ENCODE measurements around the gene SIX3.

DNA sequence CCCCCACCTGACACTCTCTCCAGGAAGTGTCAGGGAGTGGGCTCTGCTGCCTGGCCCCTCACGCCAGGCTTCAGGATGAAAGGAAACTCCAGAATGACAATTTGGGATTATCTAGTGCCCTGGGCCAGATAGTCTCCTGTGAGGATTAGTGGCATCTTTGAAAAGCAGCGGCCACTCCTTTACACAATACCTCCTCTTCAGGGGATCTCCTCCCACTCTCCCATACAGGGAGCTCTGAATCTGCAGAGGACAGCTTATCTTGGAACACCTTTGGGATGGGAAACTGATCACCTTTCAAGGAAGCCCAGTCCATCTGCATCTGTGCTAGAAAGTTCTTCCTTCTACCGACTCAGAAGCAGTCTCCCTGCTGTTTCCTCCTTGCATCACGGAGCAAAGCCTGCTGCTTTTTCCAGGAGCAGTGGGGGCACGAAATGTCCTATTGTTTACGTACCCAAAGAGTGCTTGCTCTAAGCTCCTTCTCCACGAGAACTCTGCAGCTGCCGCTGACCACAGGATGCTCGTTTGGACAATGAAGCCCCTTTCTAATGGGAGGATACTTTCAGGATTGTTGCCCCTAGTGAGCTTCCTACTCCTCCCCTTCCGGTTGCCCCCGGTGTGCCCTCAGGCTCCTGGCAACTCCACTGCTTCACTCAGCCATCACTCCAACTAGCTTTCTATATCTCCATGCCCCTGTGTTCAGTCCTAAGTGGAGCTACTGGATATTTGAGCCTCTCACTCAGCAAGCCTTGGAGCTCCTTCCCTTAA, 31.5 kb downstream of the SIX3 start:
- TF ChIP-seq, protein P1, sequence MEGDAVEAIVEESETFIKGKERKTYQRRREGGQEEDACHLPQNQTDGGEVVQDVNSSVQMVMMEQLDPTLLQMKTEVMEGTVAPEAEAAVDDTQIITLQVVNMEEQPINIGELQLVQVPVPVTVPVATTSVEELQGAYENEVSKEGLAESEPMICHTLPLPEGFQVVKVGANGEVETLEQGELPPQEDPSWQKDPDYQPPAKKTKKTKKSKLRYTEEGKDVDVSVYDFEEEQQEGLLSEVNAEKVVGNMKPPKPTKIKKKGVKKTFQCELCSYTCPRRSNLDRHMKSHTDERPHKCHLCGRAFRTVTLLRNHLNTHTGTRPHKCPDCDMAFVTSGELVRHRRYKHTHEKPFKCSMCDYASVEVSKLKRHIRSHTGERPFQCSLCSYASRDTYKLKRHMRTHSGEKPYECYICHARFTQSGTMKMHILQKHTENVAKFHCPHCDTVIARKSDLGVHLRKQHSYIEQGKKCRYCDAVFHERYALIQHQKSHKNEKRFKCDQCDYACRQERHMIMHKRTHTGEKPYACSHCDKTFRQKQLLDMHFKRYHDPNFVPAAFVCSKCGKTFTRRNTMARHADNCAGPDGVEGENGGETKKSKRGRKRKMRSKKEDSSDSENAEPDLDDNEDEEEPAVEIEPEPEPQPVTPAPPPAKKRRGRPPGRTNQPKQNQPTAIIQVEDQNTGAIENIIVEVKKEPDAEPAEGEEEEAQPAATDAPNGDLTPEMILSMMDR (IDR thresholded peaks at IDR 0.05; ENCODE audit: low read depth, low read length): no peak
- no peak for TF ChIP-seq EZH2phosphoT487 (IDR thresholded peaks at IDR 0.05; ENCODE audit: low read depth)

All from OCI-LY3 (cell line).